Fibroblast of lung (primary cell): ENCODE data around the gene KRTAP1-4. TPM values are rescaled to one million over a fixed set of nuclear protein-coding genes. Genes with fewer than 3 reads are reported as not detected.
"Not testable (repeated sequence)": the region's sequence is repeated elsewhere in the genome, so short reads cannot be mapped to it uniquely, and the experiment has no call there.

Experiments
- DNase-seq, 2 donors: peaks; one replicate each; pipeline versions ENCODE4 v3.0.0 to v3.0.0-alpha.2; 2010; ENCODE audit warnings: low read depth in 2 of 2
- H2AFZ ChIP-seq: 2 replicates; pipeline ENCODE4 v1.5.1; 2012; ENCODE audit warnings: low read length, control low read depth, inconsistent platforms
- H3K27ac ChIP-seq: 2 replicates; pipeline ENCODE4 v1.5.1; 2011; ENCODE audit warnings: low read length, control low read depth; ENCODE audit not compliant: insufficient read depth
- H3K27me3 ChIP-seq: 2 replicates; pipeline ENCODE4 v1.5.1; 2011; ENCODE audit warnings: mild to moderate bottlenecking, low read length; ENCODE audit not compliant: control insufficient read depth, insufficient read depth
- H3K36me3 ChIP-seq: 2 replicates; pipeline ENCODE4 v1.5.1; 2011; ENCODE audit warnings: low read length; ENCODE audit not compliant: control insufficient read depth, insufficient read depth
- H3K4me1 ChIP-seq: 2 replicates; pipeline ENCODE4 v1.5.1; 2011; ENCODE audit warnings: low read length; ENCODE audit not compliant: control insufficient read depth, insufficient read depth; ENCODE audit errors: extremely low read depth
- H3K4me2 ChIP-seq: 2 replicates; pipeline ENCODE4 v1.5.1; 2011; ENCODE audit warnings: low read length, control low read depth; ENCODE audit not compliant: insufficient read depth; ENCODE audit errors: extremely low read depth
- H3K4me3 ChIP-seq, 4 experiments: fragments of 200-600 bp in 1 of 4; sonication (generic) in 1 of 4; replicated peaks in 1 of 4; 2 replicates each; pipeline ENCODE4 v1.5.1; 2011 to 2016; ENCODE audit warnings: low read length in 4 of 4, low read depth in 3 of 4, mild to moderate bottlenecking in 3 of 4, control low read depth in 2 of 4, inconsistent platforms in 1 of 4, mixed read lengths in 1 of 4; ENCODE audit not compliant: insufficient read depth in 1 of 4; ENCODE audit errors: control extremely low read depth in 1 of 4
- H3K79me2 ChIP-seq: 2 replicates; pipeline ENCODE4 v1.5.1; 2012; ENCODE audit warnings: mild to moderate bottlenecking, low read length, inconsistent platforms; ENCODE audit not compliant: control insufficient read depth, insufficient read depth
- H3K9ac ChIP-seq: 2 replicates; pipeline ENCODE4 v1.5.1; 2011; ENCODE audit warnings: mild to moderate bottlenecking, low read length, control low read depth; ENCODE audit not compliant: insufficient read depth
- H3K9me3 ChIP-seq: 2 replicates; pipeline ENCODE4 v1.5.1; 2012; ENCODE audit warnings: low read depth, low read length; ENCODE audit not compliant: control insufficient read depth, insufficient read depth
- H4K20me1 ChIP-seq: 2 replicates; pipeline ENCODE4 v1.5.1; 2011; ENCODE audit warnings: low read length; ENCODE audit not compliant: control insufficient read depth, insufficient read depth; ENCODE audit errors: extremely low read depth
- CTCF ChIP-seq, 2 donors: IDR thresholded peaks in 1 of 2; conservative IDR thresholded peaks in 1 of 2; 1 replicate in 1 of 2; 2 replicates in 1 of 2; pipeline ENCODE4 v1.5.1; 2011 to 2012; ENCODE audit warnings: low read length in 2 of 2, control low read depth in 1 of 2, inconsistent platforms in 1 of 2, low read depth in 1 of 2, mild to moderate bottlenecking in 1 of 2
- EZH2 ChIP-seq: IDR thresholded peaks from 2 replicates; pipeline ENCODE4 v1.5.1; 2012; ENCODE audit warnings: low read length, control low read depth, mild to moderate bottlenecking; ENCODE audit errors: missing control alignments
- polyA plus RNA-seq, 2 donors: library from polyadenylated mRNA; depleted of rRNA in 1 of 2; stranded (reverse) in 1 of 2; unstranded in 1 of 2; fragments of >200 nt; gene quantifications; 2 replicates each; pipeline ENCODE4 v1.2.1, GENCODE V29; 2011 to 2012; ENCODE audit warnings: missing spikeins in 1 of 2
- total RNA-seq: library from RNA; depleted of rRNA; stranded (reverse); fragments of >200 nt; gene quantifications from 2 replicates; pipeline ENCODE4 v1.2.1, GENCODE V29; 2014

Gene KRTAP1-4
- total and polyA plus RNA-seq, 2 donors (not counting 1 experiment from before 2014, with no cell fraction given): not detected

GRCh38 chr17:41058741-41059140, 28.7 kb upstream of the KRTAP1-4 start:
- no peaks in the 10 kb centered on the region for H4K20me1 ChIP-seq

GRCh38 chr17:41057547-41057946, 27.6 kb upstream of the KRTAP1-4 start:
- DNase-seq: no peak

More at GRCh38 chr17:41058741-41059140, 28.7 kb upstream of the KRTAP1-4 start:
- H3K27ac ChIP-seq: peak overlapping the region; percentile 73
- H3K9me3 ChIP-seq: no peaks in the 10 kb centered on the region
- H3K9ac ChIP-seq: no peak overlapping the region
- no peaks in the 10 kb centered on the region for H3K27me3 ChIP-seq
- no peak overlapping the region for H3K4me3 ChIP-seq
- H3K36me3 ChIP-seq: no peaks in the 10 kb centered on the region
- H2AFZ ChIP-seq: no peak overlapping the region
- H3K79me2 ChIP-seq: no peaks in the 10 kb centered on the region
- H3K4me1 ChIP-seq: peaks cover 31% of the 10 kb centered on the region
- H3K4me2 ChIP-seq: no peak overlapping the region
- TF ChIP-seq EZH2 (no peak), CTCF (conservative IDR thresholded peaks at IDR 0.05 in 1 of 2, IDR thresholded peaks at IDR 0.05 in 1 of 2; ENCODE audit: low read depth in 1 of 2, low read length in 2 of 2) (no peak)
- peak in 1 of 2 donors; percentile 38 for DNase-seq

GRCh38 chr17:41055130-41055529, 25.1 kb upstream of the KRTAP1-4 start, which contains the start of gene KRTAP2-2:
KRTAP2-2 (minus strand) TSS chr17:41055230; CDS start chr17:41055211, 19 bp downstream.
- not testable (repeated sequence) for H3K79me2 ChIP-seq, H3K4me3 ChIP-seq, H4K20me1 ChIP-seq, H3K9ac ChIP-seq, H3K27ac ChIP-seq, H3K36me3 ChIP-seq, H3K4me2 ChIP-seq, H2AFZ ChIP-seq, H3K9me3 ChIP-seq, DNase-seq, H3K27me3 ChIP-seq
- peaks cover 15% of the 10 kb centered on the region for H3K4me1 ChIP-seq

More at GRCh38 chr17:41057547-41057946, 27.6 kb upstream of the KRTAP1-4 start:
- TF ChIP-seq EZH2: no peak
- Histone ChIP-seq H3K9ac (no peak overlapping the region), H3K27ac (no peak overlapping the region), H3K36me3 (no peaks in the 10 kb centered on the region), H3K4me3 (no peak overlapping the region), H3K9me3 (no peaks in the 10 kb centered on the region), H4K20me1 (no peaks in the 10 kb centered on the region), H3K27me3 (no peaks in the 10 kb centered on the region), H3K79me2 (no peaks in the 10 kb centered on the region), H2AFZ (no peak overlapping the region), H3K4me1 (peaks cover 29% of the 10 kb centered on the region), H3K4me2 (no peak overlapping the region)

GRCh38 chr17:41054556-41054955, 24.6 kb upstream of the KRTAP1-4 start:
- H3K79me2 ChIP-seq, H3K27ac ChIP-seq, H3K36me3 ChIP-seq, H4K20me1 ChIP-seq, H3K9ac ChIP-seq, DNase-seq, H3K27me3 ChIP-seq, H3K4me2 ChIP-seq, H2AFZ ChIP-seq, H3K4me3 ChIP-seq, H3K9me3 ChIP-seq: not testable (repeated sequence)
- peaks cover 10% of the 10 kb centered on the region for H3K4me1 ChIP-seq
